ENCODE results near the gene TFF1.

Gene TFF1

DNA sequence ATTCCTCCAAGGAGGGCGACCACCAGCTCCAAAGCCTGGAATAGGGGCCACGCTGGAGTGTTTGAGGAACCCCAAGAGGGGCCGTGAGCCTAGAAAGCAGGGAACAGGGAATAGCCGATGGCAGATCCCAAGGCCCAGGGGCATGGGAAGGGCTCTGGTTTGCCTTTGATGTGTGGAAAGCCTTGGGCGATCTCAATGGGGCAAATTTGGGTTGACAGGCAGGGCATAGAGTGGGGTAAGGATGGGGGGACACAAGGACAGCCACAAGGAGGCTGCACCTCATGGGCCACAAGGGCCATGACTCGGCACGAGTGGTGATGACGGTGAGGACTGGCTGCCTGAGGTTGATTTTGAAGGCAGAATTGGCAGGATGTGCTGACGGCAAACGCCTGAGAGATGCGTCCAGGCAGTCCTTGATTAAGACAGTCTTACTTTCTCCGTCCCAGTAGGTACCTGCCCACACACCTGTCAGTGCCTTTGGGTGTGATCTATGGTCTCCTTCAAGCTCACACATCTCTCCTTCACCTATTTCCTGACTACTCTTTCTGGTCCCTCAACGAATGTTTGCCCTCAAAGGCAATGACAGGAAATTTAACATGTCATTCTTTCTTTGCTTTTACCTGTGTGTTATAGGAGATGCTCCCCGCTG is 31.5 kb upstream of the TFF1 start:
- DNase-seq: no peak

DNA sequence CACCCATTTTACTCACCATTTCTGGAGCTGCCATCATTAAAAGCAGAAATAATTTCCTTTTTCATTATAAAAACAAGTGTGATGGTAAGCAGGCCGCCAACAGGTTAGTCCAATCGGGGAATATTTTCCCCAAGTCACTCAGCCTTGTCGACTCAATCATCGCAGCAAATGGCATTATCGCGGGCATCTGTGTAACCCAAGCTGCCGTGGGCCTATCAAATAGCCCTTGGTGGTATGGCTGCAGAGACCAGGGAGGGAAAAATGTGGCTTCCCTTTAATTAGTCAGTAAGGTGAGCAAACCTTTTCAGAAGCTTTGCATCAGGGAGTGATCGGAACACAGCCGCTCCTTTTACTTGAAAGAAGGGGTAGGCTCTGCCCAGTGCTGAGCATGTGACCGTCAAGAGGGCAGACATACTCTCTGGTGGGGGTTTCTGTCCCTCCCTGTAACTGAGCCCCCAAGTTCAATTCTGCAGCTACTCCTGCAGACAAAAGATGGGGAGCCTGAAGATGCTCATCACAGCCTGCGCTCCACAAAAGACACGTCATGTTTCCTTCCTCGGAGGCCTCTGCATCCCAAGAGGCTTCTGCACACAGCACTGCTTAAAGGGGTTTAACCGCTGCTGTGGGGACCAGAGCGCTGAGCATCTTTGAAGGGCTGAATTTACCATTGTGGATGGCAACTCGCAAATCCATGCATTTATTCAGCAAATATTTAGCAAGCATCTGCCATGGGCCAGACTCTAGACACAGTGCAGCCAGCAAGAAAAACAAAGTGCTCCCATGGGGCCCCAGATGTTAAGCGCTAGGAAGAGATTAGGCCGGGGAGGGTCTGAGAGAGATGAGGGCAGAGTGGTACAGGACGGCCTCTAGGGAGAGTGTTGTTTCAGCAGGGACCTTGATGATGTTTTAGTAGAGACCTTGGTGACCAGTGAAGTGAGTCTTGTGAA is 30.7 kb upstream of the TFF1 start:
- no peak for DNase-seq

DNA sequence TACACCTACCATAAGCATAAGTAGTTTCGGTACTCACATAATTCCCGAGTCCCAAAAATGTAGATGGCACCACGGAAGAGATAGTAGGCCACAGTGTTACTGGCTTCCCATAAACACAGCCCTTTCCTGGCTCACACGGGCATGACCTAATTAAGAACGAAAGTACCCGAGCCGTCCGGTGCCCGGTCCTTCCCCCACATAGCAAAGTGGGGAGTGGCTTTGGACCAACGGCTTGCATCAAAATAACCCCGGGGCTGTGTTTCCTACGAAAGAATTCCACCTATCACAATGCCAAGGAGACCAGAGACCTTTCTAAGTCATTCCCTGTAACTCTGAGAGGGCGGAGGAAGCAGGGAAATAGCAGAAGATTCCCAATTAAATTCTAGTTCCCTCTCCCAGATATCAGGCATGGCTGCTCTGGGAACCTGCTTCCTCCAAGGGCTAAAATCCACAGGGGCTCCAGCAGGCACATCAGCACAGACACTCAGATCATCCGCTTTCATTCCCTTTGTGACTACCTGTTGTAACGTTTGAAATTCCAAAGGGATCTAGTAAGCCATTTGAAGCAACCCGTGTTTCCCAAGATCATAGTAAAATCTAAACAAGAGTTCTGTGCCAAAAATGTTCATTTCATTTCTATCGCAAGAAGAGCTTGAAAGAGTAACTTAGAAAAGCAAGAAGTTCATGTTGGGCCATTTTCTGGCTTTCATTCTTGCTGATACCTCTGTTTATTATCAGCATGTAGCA is 29.7 kb upstream of the TFF1 start, which contains the start of gene TMPRSS3:
Gene TMPRSS3, minus strand, starts transcription at position 148 of the 747 bp plus-strand sequence. CDS start 635 bp downstream, outside the sequence.
- no peak for DNase-seq

DNA sequence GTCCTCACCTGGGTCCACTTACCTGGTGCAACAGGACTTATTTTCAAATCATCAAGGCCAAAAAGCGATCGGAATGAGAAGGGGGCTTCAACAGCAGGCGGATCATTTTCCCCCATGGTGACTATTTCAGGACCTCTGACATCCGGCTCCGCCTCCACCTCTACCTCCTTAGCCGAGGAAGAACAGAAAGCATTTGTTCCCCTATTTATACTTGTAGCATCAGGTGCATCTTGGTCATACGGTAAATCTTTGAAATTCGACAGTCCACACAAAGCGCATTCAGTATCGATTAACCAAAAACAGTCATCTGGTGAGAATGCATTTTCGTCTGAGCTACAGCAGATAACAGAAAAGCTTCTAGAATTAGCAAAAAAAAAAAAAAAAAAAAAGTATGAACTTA is 29.0 kb upstream of the TFF1 start:
- DNase-seq: no peak

DNA sequence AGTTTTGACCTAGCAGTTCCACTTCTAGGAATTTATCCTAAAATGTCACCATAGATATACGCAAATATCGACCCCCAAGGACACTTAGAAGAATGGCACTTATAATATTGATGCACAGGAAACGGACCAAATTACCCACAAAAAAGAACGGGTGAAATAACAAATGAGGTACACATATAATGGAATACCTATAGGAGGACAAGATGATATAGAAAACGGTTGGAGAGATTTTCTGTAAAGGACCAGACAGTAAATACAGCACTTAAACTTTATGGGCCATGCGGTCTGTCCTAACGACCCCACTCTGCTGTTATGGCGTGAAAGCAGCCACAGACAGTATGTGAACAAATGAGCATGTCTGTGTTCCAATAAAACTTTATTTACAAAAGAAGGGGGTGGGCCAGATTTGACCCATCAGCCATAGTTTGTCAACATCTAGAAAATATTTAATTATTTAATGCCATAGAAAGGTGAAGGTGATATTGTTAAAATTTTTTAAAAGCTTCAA is 27.2 kb upstream of the TFF1 start:
- DNase-seq: no peak

DNA sequence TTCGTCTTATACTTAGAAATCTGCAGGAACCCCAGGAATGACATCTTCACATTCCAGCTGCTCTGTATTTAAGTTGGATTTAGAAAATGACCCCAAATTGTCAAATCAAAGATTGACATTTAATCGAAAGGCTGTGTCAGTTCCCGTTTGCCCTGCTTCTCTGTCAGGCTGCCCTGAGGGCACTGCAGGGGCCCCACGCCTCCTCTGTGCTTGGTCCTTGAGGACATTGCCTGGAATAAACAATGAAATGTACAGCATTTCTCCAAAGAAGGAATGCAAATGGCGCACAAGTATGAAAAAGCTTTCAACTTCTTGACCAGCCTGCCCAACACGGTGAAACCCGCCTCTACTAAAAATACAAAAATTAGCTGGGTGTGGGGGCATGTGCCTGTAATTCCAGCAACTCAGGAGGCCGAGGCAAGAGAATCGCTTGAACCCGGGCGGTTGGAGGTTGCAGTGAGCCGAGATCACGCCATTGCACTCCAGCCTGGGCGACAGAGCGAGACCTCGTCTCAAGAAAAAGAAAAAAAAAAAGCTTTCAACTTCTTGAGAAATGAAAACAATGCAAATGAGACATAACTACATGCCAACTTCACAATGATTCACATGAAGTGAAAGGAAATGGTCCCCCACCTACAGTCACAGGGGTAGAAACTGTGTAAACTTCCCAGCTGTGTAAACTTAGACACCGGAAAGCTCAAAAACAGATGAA is 26.6 kb upstream of the TFF1 start:
- no peak for DNase-seq

DNA sequence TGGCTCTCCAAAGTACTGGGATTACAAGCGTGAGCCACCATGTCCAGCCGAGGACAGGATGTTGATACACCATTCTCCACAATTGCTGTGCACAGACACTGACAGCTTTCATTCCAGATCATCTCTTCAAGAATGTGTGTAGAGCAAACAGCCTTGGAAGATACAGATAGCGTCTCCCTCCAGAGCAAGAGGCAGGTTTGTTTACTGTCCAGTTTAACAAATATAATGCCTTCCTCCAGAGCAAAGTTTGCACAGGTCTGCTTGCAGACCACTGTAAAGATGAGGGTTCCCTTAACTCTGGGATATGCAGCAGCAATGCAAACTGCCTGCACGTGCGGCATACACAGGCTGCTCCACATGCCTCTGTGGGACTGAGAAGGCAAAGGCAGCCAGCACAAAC is 25.0 kb upstream of the TFF1 start:
- no peak for DNase-seq

DNA sequence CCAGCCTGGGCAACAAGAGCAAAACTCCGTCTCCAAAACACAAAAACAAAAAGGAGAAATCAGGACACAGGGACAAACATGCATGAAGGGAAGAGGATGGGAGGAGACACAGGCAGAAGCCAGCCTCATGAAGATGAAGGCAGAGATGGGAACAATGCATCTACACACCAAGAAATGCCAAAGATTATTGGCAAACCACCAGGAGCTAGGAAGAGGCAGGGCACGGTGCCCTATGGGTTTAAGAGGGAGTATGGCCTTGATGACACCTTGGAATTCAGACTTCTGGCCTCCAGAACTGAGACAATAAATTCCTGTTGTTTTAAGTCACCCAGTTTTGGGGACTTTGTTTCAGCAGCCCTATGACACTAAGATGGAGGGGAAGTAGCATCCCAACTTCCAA is 24.4 kb upstream of the TFF1 start:
- no peak for DNase-seq

DNA sequence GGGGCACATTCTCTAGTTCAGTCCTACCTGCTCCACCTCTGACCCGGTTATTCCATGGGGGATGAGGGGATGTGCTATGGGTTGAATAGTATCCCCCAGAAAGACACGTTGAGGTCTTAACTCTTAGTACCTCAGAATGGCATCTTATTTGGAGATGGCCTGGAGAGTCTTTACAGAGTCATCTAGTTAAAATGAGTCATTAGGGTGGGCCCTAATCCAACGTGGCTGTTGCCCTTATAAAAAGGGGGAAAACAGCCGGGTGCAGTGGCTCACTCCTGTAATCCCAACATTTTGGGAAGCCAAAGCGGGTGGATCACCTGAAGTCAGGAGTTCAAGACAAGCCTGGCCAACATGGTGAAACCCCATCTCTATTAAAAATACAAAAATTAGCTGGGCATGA is 23.9 kb upstream of the TFF1 start:
- DNase-seq: no peak

DNA sequence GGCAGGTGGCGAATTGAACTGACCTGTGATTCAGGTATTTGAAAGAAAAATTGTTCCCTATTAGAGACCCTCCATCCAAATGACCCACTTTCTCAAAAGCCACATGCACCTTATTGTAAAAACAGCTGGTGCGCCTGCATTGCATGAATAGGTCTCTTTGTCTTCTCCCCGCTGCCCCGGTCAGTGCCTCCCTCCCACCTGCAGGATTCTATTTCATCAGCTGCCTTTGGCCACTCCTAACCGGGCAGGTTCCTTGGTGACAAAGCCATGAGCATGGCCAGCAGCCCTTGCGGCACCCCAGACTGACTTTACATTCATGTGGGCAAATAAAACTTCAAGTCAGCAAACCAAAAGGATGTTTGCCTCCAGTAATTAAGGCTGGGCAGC is 23.1 kb upstream of the TFF1 start:
- no peak for DNase-seq

DNA sequence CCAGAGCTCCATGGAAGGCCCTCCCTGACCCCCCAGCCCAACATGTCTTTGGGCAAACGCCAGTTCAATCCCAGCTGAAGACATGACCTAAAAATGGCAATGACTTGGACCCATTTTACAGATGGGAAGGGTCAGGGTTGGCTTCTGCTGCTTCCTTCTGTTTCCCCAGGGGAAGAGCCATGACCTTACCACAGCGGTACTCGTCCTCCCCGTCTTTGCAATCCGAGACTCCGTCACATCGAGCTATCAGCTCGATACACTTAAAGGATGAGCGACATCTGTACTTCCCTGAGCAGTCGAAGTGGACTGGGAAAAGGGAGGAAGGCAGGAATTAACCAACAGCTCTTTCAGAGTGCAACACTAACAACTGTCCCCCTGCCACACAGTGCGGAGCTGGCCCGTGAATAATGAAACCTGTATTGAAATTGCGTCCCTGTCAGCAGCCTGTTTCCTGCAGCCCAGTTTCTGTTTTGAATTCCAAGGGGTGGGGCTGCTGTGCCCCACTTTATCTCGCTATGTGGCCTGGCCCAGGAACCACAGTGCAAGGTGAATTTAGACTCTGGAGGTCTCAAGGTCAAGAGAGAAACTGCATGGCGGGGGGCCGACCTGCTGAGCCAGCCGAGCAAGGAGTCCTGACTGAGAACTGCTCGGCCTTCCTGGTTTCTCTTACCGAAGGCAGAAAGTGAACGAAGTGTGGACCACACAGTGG is 22.6 kb upstream of the TFF1 start:
- DNase-seq: no peak

DNA sequence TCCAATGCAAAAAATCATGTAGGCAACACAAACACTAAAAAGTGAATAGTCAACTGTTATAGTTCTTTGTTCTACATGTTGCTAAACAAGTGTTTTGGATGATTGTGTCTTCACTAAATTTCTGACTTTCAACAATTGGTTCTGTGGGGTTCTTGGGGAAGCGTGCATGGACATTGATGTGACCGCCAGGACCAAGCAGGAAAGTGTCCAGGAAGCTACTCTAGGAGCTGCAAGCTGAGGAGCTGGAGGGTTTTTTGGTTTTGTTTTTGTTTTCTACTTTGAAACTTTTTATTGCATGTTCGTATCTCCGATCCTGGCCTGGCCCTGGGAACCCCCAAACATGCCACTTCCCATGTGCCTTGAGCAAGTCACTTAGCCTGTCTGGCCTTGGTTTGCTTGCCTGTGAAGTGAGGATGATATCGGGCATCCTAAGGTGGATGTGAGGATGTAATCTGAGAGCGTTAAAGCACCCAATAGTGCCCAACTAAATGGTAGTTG is 21.6 kb upstream of the TFF1 start:
- no peak for DNase-seq

DNA sequence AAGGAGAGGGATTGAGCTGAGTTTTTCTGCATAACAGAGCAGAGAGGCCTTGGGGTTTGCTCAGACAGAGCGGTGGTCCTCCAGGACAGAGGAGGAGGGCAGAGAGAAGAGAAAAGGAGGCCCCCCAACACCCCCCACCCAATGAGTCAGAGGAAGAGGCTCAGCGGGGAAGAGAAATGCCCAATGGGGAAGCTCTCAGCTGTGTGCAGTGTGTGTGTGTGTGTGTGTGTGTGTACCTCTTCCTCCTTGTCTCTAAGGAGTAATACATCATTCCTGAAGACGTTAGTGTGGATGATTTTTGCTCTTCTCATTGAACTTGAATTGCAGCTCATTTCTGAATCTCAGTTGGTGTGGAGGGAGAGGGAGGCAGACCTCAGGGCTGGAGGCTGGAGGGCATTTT is 20.8 kb upstream of the TFF1 start:
- DNase-seq: no peak

DNA sequence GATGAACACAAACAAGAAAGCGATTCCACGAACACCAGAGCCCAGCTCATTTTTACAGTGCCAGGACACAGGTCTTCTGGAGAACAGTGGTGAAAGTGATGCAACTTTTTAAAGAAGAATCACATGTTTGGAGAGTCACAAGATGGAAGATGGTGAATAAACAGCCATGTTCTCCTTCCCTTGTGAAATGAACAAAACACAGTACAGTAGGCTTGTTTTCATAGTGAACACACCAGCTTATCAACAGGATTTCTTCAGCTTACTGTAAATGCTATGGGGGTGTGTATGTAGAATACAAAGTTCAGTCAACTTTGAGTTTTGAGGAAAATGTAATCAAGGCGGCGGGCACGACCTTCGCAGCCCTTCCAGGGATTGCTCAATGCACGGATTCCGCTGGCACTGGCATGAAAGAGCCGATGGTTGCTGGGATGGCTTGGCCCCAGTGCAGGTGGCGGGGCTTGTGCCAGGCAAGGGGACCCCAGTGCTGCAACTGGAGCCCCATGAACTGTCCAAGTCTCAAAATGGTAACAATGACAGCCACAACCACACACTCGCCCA is 19.8 kb upstream of the TFF1 start:
- DNase-seq: no peak

DNA sequence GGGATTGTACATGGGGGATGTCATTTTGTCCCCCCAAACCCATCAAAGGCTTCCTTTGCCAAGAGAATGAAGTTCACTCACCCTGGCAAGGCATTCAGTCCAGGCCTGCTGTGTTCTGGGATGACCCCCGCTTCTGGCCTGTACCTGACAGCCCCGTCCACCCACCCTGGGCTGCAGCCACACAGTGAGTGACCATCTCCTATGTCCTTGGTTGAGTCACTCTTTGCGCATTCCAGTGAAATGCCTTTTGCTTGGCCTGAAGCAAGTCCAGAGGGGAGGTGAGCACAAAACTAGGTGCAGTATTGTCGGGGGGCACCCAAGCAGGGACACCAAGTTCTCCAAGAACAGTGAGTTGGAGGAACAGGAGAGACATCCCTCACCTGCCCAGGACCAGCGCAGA is 19.3 kb upstream of the TFF1 start:
- DNase-seq: no peak

DNA sequence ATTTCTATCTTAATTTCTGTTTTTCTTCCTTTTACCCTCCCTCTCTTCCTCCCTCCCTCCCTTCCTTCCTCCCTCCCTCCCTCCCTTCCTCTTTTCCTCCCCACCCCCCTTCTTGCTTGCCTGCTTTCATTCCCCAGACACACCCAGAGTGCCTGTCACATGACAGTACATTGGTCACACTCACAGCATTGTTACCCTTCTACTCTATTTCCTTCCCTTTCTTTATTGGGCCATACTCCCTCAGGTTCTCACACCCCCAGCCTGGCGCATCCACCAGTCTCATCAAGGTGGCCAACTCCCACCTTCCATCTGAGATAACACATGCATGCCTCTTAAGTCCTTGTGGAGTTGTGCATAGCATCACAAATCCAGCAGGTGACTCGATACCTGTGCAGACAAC is 18.7 kb upstream of the TFF1 start:
- no peak for DNase-seq

DNA sequence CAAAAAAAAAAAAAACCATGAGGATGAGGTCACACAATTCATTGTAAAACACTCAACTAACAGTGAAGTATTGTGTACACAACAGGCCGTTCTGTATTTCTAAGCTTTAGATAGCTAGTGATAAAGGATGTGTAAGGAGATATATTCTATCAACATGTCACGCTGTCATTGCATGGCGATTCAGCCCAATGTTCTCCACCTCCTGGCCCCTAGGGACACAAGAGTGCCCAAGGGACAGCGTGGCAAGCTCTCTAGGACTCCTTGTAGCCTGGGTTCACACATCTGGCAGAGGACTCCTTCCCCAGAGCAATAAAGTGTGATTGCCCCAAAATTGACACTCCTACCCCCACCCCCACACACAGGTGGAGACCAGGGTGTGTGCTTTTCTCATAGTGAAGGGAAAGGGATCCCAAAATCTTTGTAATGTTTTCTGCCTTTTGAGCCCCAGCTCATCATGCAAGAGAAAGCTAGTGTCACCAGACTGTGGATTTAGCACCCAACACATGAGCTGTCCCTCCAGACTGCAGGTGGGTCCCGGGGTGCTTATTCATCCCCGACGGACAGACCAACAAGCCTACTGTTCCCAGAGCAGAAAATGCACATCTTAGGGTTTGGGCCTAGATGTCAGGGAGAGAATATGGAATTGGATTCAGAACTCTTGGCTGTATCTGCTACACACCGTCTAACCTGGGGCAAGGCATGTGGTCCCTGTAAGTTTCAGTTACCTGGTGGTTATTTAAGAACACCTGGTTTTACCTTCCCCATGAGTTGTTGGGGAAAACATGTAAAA is 18.0 kb upstream of the TFF1 start:
- no peak for DNase-seq

DNA sequence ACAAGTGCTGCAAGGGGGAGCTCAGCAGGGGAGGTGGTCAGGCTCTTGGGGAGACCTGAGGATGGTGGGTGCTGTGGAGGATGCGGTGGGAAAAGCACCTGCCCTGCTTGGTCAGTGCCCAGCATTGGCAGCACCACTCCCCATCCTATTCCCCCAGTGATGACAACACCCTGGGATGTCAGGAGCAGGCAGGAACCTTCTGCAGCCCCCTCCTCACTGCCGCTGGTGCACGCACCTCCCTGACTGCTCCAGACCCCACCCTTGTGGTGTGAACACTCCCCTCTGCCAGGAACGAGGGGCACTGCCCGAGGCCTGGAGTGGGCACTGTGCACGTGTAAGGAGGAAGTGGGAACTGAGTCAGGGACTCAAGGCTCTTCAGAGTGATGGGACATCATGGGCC is 17.0 kb upstream of the TFF1 start:
- no peak for DNase-seq

DNA sequence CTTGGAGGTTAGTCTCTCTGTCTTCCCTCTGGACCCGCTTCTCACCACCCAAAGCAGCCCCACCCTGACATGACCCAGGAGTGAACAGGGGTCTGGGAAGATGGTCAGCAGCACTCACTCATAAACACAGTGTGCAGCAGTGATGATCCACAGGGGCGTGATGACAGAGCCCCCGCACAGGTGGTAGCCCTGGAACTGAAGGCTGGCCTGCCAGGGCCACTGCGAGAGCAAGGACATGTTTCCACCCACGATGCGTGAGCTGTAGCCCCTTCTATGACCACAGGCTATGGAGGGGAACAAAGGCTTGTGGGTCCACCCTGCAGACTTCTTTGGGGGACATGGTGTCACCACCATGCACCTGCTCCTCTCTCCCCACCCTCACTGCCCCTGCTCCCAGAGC is 16.6 kb upstream of the TFF1 start:
- DNase-seq: no peak

DNA sequence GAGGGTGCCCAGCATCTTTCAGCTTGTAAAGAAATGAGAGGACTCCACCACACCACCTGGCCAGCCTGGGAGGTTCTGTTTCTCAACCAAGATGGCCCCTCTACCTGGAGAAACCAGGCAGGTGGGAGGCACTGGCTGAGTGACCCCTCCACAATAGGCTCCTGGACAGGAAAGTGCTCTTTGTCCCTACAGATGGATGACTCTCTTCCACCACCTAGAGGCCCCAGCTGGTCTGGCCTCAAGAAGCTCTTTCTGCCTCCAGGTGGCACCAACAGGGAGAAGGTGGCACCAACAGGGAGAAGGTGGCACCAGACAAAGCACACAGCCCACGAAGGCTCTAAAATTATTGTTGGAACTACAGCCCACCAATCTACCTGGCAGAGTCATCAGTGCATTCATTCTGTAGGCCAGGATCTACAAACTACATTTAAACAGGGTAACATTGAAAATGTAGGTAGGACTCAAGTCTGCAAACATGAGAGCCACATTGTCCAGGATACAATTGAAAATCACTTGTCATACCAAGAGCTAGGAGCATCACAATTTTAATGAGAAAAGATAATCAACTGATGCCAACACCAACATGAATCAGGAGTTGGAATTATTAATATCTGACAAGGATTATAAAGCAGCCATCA is 15.1 kb upstream of the TFF1 start:
- no peak for DNase-seq
